Lower leg skin (tissue), 4 donors: ENCODE measurements around the gene NSMCE1. TPM values are rescaled to one million over a fixed set of nuclear protein-coding genes. Genes with fewer than 3 reads are reported as not detected.

ENCODE experiments used
- DNase-seq, 2 donors: peaks; one replicate each; pipeline ENCODE4 v3.0.0-alpha.2; 2019; ENCODE audit warnings: low spot score in 2 of 2
- H3K4me3 ChIP-seq: fragments of 200-600 bp; sonication (generic); 2 replicates; pipeline ENCODE4 v1.5.1; 2017; ENCODE audit warnings: mild to moderate bottlenecking, low read depth; ENCODE audit not compliant: poor library complexity, severe bottlenecking
- POLR2A ChIP-seq, 2 donors: fragments of 450-650 bp; IDR thresholded peaks; one replicate each; pipeline ENCODE4 v1.6.1; 2016 to 2017; ENCODE audit warnings: antibody characterized with exemption in 2 of 2, mild to moderate bottlenecking in 1 of 2, moderate library complexity in 1 of 2
- WGBS, 2 donors: methylation state at CpG; one replicate each; pipeline ENCODE4 v1.1.5; 2018; 5-methylcytosine and 5-hydroxymethylcytosine counted together
- intact Hi-C: fragments of 100-400 bp; cut with DNase I; formaldehyde crosslinking; loops from one replicate; pipeline ENCODE4 v1.15.0; 2023; ENCODE audit warnings: low total_unique reads
- total RNA-seq, 4 donors: library from RNA; depleted of rRNA; stranded (reverse); fragments of >200 nt; gene quantifications; one replicate each; pipeline ENCODE4 v1.1.0, GENCODE V29; 2016
- TF ChIP-seq, protein P1 (sequence below), 3 donors: fragments of 450-650 bp; IDR thresholded peaks; one replicate each; pipeline ENCODE4 v1.5.1; 2016; ENCODE audit warnings: antibody characterized with exemption in 3 of 3, mild to moderate bottlenecking in 3 of 3, moderate library complexity in 2 of 3

NSMCE1 gene
- total RNA-seq, 4 donors from 2014 or later, result 17.3 to 29.2 (median 21.1) TPM

DNA sequence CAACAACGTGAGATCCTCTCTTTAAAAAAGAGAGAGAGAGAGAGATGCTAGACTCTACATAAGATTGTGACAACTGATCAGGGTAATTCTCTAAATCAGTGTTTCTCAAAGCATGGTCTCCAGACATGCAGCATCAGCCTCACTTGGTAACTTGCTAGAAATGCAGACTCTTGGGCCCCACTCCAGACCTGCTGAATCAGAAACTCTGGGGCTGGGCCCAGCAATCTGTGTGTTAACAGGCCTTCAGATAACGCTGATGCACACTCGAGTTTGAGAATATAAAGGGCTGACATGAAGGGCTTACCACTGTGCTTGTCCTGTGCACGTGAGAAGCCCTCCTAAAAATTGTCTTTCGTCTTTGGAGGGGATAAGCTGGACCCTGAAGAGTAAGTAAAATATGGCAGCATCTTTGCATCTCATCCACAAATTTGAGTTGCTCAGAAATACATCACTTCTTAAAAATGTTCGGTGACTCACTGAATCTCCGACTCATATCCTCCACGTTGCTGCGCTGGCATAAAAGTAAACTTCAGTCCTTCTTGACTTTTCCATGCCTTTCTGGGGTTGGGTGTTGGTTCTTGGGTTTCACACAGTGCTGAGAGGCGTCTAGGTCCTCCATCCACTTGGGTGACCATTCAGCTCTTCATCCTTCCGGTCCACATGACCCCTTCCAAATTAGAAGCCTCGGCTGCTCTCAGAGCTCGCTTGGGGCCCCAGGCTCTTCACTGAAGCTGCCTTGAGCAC is 91.4 kb downstream of the NSMCE1 start:
- no peak for DNase-seq
- intact Hi-C loops, result loop anchor here (1.0 kb wide), 1 partner anchor 280 kb away; no protein-coding TSS in a partner anchor
- H3K4me3 ChIP-seq, result no peak overlapping the region
- TF ChIP-seq, protein P1, sequence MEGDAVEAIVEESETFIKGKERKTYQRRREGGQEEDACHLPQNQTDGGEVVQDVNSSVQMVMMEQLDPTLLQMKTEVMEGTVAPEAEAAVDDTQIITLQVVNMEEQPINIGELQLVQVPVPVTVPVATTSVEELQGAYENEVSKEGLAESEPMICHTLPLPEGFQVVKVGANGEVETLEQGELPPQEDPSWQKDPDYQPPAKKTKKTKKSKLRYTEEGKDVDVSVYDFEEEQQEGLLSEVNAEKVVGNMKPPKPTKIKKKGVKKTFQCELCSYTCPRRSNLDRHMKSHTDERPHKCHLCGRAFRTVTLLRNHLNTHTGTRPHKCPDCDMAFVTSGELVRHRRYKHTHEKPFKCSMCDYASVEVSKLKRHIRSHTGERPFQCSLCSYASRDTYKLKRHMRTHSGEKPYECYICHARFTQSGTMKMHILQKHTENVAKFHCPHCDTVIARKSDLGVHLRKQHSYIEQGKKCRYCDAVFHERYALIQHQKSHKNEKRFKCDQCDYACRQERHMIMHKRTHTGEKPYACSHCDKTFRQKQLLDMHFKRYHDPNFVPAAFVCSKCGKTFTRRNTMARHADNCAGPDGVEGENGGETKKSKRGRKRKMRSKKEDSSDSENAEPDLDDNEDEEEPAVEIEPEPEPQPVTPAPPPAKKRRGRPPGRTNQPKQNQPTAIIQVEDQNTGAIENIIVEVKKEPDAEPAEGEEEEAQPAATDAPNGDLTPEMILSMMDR (IDR thresholded peaks at IDR 0.05), result no peak
- no peak for TF ChIP-seq POLR2A (IDR thresholded peaks at IDR 0.05)
- WGBS, 2 donors, result 76 to 83% methylated on average over 13 of the region's 13 CpGs

DNA sequence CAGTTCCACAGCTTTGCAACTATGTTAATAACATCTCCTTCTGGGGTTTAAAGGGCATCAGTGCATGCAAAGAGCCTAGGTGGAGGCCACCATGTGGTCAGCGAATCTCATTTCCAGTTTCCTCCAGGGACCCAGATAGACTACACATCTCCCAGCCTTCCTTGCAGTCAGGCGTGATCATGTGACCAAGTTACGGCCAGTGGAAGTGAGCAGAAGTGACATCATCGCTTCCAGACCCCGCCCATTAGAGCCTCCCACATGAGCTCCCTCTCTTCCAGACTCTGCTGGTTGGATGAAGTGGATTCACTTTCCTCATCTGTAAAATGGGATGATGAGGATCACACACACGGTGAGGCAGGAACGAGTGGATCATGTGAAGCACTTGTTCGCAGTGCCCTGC is 92.7 kb downstream of the NSMCE1 start:
- TF ChIP-seq, protein P1 (IDR thresholded peaks at IDR 0.05), result no peak
- TF ChIP-seq POLR2A (IDR thresholded peaks at IDR 0.05), result no peak
- WGBS, 2 donors, result 94 to 95% methylated on average over 8 of the region's 8 CpGs
- intact Hi-C loops, result no loop called here
- DNase-seq, result no peak
- no peak overlapping the region for H3K4me3 ChIP-seq

Other genes starting within 250 kb of the NSMCE1 start
- gene C16orf82, start 201.8 kb downstream of the NSMCE1 start, total RNA-seq, result not detected
- gene KDM8, start 65.2 kb downstream of the NSMCE1 start, total RNA-seq, result 1 to 10 TPM in 3 of 4 donors, under 1 TPM in 1; 0.84 to 4.5 (median 1.9) TPM
- 10 to 100 TPM; 22.3 to 35.0 (median 25.1) TPM for gene IL4R, start 45.2 kb upstream of the NSMCE1 start, total RNA-seq
- gene IL21R, start 133.4 kb upstream of the NSMCE1 start, total RNA-seq, result under 1 TPM; 0.15 to 0.58 (median 0.37) TPM